ES-I3 (cell line): ENCODE data around the gene TRIP13.

Experiments
- H3K36me3 ChIP-seq: 2 replicates; pipeline ENCODE4 v1.6.1; 2013; ENCODE audit warnings: mild to moderate bottlenecking, low read length, control low read depth, moderate library complexity; ENCODE audit not compliant: insufficient read depth
- H3K4me1 ChIP-seq: 2 replicates; pipeline ENCODE4 v1.6.1; 2013; ENCODE audit warnings: mild to moderate bottlenecking, control low read depth, low read length; ENCODE audit not compliant: insufficient read depth
- H3K9ac ChIP-seq: 2 replicates; pipeline ENCODE4 v1.6.1; 2013; ENCODE audit warnings: low read depth, mild to moderate bottlenecking, low read length, moderate library complexity
- H3K9me3 ChIP-seq: 2 replicates; pipeline ENCODE4 v1.6.1; 2013; ENCODE audit warnings: mild to moderate bottlenecking, low read length, moderate library complexity; ENCODE audit not compliant: control insufficient read depth, insufficient read depth

The TRIP13 gene

GRCh38 chr5:966345-966710, 73.6 kb downstream of the TRIP13 start:
- H3K9me3 ChIP-seq = no peaks in the 10 kb centered on the region
- H3K36me3 ChIP-seq = no peaks in the 10 kb centered on the region
- no peak overlapping the region for H3K9ac ChIP-seq
- H3K4me1 ChIP-seq = no peaks in the 10 kb centered on the region

DNA sequence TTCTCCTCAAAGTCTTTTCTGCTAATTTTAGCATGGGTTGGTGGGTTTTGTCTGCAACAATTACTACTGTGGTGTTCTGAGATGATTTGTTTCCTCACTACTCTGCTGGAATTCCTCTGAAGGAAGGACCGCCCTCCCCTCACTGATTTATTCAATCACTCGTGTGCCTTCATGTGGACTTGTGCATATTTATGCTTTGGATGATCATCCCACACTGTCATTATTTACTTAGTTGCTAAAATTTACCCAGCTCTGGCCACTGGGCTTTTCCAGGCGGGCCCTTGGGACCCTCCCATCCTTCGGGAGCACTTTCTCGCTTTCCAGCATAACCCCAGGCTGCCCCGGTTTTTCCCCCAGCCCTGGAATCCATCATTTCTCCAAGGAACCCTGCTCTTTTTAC, 74.3 kb downstream of the TRIP13 start:
- no peaks in the 10 kb centered on the region for H3K4me1 ChIP-seq
- no peaks in the 10 kb centered on the region for H3K36me3 ChIP-seq
- H3K9me3 ChIP-seq = no peaks in the 10 kb centered on the region; the same call in 1 of the 2 replicates
- H3K9ac ChIP-seq = no peak overlapping the region
